OCI-LY1 (cell line): Measurements from ENCODE around the gene RBM38.

ENCODE experiments used
- EZH2 ChIP-seq: fragments of 200-600 bp; sonication (generic), shearing (Covaris generic); IDR thresholded peaks from 2 replicates; pipeline ENCODE4 v1.8.0; 2017; ENCODE audit warnings: borderline replicate concordance, mixed run types, mild to moderate bottlenecking, antibody characterized with exemption, low read length, moderate library complexity, mixed read lengths
- TF ChIP-seq, protein P1 (sequence below): fragments of 200-600 bp; sonication (generic), shearing (Covaris generic); IDR thresholded peaks from 2 replicates; pipeline ENCODE4 v1.5.1; 2017; ENCODE audit warnings: mild to moderate bottlenecking, antibody characterized with exemption, low read length, moderate library complexity, mixed read lengths

DNA sequence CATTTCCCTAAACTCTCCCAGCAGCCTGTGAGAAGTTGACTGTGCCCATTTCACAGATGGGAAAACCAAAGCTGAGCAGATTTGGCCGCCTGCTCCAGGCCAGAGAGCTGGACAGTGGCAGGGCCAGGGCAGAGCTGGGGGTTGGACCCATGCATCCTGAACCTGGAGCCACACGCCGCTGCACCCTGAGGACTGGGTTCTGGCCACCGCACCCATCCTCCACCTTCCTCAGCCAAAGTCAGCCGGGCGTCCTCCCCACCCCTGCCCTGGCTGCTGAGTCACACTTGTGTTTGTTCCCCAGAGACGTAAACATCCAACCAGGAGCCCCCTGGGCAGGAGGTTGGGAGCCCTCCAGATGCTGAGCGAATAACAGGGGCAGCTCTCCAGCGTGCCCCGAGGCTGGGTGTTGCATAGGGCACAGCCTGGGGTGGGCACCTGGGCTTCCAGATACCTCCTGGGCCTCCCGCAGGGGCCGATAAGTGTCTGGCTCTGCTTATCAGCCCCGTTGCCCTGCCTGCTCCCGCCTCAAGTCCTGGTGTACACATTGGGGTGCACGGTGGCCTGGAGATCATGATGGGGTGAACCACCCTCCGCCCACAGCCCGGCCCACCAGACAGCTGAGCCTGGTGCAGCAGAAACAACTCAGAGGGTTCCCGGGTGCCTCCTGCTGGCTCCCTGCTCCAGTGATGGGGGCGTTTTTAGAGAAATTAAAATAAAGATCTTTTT lies 23.8 kb downstream of the RBM38 start:
- TF ChIP-seq, protein P1, sequence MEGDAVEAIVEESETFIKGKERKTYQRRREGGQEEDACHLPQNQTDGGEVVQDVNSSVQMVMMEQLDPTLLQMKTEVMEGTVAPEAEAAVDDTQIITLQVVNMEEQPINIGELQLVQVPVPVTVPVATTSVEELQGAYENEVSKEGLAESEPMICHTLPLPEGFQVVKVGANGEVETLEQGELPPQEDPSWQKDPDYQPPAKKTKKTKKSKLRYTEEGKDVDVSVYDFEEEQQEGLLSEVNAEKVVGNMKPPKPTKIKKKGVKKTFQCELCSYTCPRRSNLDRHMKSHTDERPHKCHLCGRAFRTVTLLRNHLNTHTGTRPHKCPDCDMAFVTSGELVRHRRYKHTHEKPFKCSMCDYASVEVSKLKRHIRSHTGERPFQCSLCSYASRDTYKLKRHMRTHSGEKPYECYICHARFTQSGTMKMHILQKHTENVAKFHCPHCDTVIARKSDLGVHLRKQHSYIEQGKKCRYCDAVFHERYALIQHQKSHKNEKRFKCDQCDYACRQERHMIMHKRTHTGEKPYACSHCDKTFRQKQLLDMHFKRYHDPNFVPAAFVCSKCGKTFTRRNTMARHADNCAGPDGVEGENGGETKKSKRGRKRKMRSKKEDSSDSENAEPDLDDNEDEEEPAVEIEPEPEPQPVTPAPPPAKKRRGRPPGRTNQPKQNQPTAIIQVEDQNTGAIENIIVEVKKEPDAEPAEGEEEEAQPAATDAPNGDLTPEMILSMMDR: no peak
- TF ChIP-seq EZH2: no peak
